Keratinocyte (primary cell): ENCODE measurements around the gene RNF149. TPM values are rescaled to one million over a fixed set of nuclear protein-coding genes. Genes with fewer than 3 reads are reported as not detected.

ENCODE experiments used
- DNase-seq: peaks from one replicate; pipeline ENCODE4 v3.0.0-alpha.2; 2011; ENCODE audit warnings: low read depth, missing footprints, low spot score
- FAIRE-seq: peaks from 2 replicates; lab custom pipeline; 2011; peaks lifted over from hg19 to GRCh38; lab: Jason Lieb, UNC
- H2AFZ ChIP-seq: 2 replicates; pipeline ENCODE4 v1.6.0; 2012; ENCODE audit warnings: low read length, control low read depth, inconsistent platforms; ENCODE audit not compliant: control insufficient read depth
- H3K27ac ChIP-seq: 2 replicates; pipeline ENCODE4 v1.5.1; 2011; ENCODE audit warnings: low read length; ENCODE audit not compliant: control insufficient read depth, insufficient read depth
- H3K27me3 ChIP-seq: 3 replicates; pipeline ENCODE4 v1.6.0; 2011; ENCODE audit warnings: low read length; ENCODE audit not compliant: control insufficient read depth, insufficient read depth; ENCODE audit errors: extremely low read depth
- H3K36me3 ChIP-seq, 2 experiments: 2 replicates in 1 of 2; 3 replicates in 1 of 2; pipeline ENCODE4 v1.5.1; 2011; ENCODE audit warnings: low read length in 2 of 2, mild to moderate bottlenecking in 1 of 2; ENCODE audit not compliant: control insufficient read depth in 2 of 2, insufficient read depth in 2 of 2; ENCODE audit errors: extremely low read depth in 1 of 2
- H3K4me1 ChIP-seq: 3 replicates; pipeline ENCODE4 v1.5.1; 2011; ENCODE audit warnings: low read length; ENCODE audit not compliant: control insufficient read depth, insufficient read depth; ENCODE audit errors: extremely low read depth
- H3K4me2 ChIP-seq: 3 replicates; pipeline ENCODE4 v1.6.0; 2011; ENCODE audit warnings: low read depth, low read length; ENCODE audit not compliant: control insufficient read depth, insufficient read depth; ENCODE audit errors: extremely low read depth
- H3K4me3 ChIP-seq, 3 experiments: fragments of 200-600 bp in 1 of 3; sonication (generic) in 1 of 3; 2 replicates in 2 of 3; 3 replicates in 1 of 3; pipeline ENCODE4 v1.5.1; 2011 to 2016; ENCODE audit warnings: low read length in 3 of 3, mild to moderate bottlenecking in 3 of 3, control low read depth in 2 of 3, inconsistent platforms in 1 of 3, low read depth in 1 of 3, mixed read lengths in 1 of 3, mixed run types in 1 of 3, moderate library complexity in 1 of 3; ENCODE audit not compliant: control insufficient read depth in 2 of 3, insufficient read depth in 2 of 3; ENCODE audit errors: extremely low read depth in 1 of 3
- H3K79me2 ChIP-seq: 2 replicates; pipeline ENCODE4 v1.6.0; 2012; ENCODE audit warnings: low read length; ENCODE audit not compliant: control insufficient read depth, insufficient read depth
- H3K9ac ChIP-seq: 3 replicates; pipeline ENCODE4 v1.6.0; 2011; ENCODE audit warnings: low read length; ENCODE audit not compliant: control insufficient read depth, insufficient read depth; ENCODE audit errors: extremely low read depth
- H3K9me1 ChIP-seq: 3 replicates; pipeline ENCODE4 v1.6.0; 2011; ENCODE audit warnings: low read length; ENCODE audit not compliant: control insufficient read depth, insufficient read depth; ENCODE audit errors: extremely low read depth
- H3K9me3 ChIP-seq: 2 replicates; pipeline ENCODE4 v1.5.1; 2012; ENCODE audit warnings: low read depth, low read length; ENCODE audit not compliant: control insufficient read depth
- H4K20me1 ChIP-seq: 3 replicates; pipeline ENCODE4 v1.6.0; 2011; ENCODE audit warnings: low read length; ENCODE audit not compliant: control insufficient read depth, insufficient read depth; ENCODE audit errors: extremely low read depth
- CTCF ChIP-seq, 3 experiments: IDR thresholded peaks in 1 of 3; conservative IDR thresholded peaks in 1 of 3; optimal IDR thresholded peaks in 1 of 3; 2 replicates in 2 of 3; 3 replicates in 1 of 3; pipeline versions ENCODE3 to v1.5.1; 2011; ENCODE audit warnings: low read length in 3 of 3, mild to moderate bottlenecking in 3 of 3, moderate library complexity in 2 of 3, control low read depth in 1 of 3, inconsistent platforms in 1 of 3; ENCODE audit not compliant: insufficient read depth in 2 of 3; ENCODE audit errors: extremely low read depth in 1 of 3
- EZH2 ChIP-seq: IDR thresholded peaks from one replicate; pipeline ENCODE4 v1.6.1; 2012; ENCODE audit warnings: inconsistent platforms, mild to moderate bottlenecking, low read length, moderate library complexity
- dilution Hi-C: fragments of 300-500 bp; cut with MboI; formaldehyde crosslinking; loops from one replicate; pipeline ENCODE4 v1.7.0; 2020; ENCODE audit warnings: low sequenced_read_pairs; ENCODE audit not compliant: extremely low pct_ligation_motif_present
- polyA plus RNA-seq, 5 experiments: library from polyadenylated mRNA; depleted of rRNA in 3 of 5; stranded (reverse) in 3 of 5; stranded (forward) in 1 of 5; unstranded in 1 of 5; fragments of >200 nt; gene quantifications; 1 replicate in 1 of 5; 2 replicates in 3 of 5; 3 replicates in 1 of 5; pipeline versions ENCODE4 v1.2.1 to v1.2.3, GENCODE V29; 2011 to 2012; ENCODE audit warnings: missing spikeins in 2 of 5, low read depth in 1 of 5, low replicate concordance in 1 of 5

RNF149 gene
- polyA plus RNA-seq, 1 donor (not counting 4 experiments of a cell fraction or from before 2014, with no cell fraction given): 68.0 TPM

- no peaks in the 10 kb centered on the region for H3K9me3 ChIP-seq
- H3K9me1 ChIP-seq: peaks cover 6% of the 10 kb centered on the region
- H3K79me2 ChIP-seq: peaks cover 98% of the 10 kb centered on the region
- H2AFZ ChIP-seq: no peak overlapping the region
- no peak overlapping the region for H3K27ac ChIP-seq
- H3K9ac ChIP-seq: no peak overlapping the region
- H3K4me2 ChIP-seq: no peak overlapping the region
- H4K20me1 ChIP-seq: peaks cover 42% of the 10 kb centered on the region
- TF ChIP-seq CTCF (optimal IDR thresholded peaks at IDR 0.05 in 1 of 3, IDR thresholded peaks at IDR 0.05 in 1 of 3, conservative IDR thresholded peaks at IDR 0.05 in 1 of 3; ENCODE audit: extremely low read depth in 1 of 3, insufficient read depth in 2 of 3, low read length in 3 of 3) (no peak), EZH2 (no peak)
- dilution Hi-C loops: no loop called here
- FAIRE-seq: no peak
- no peak for DNase-seq
- peaks cover 5 to 15% of the 10 kb centered on the region in 2 experiments for H3K36me3 ChIP-seq
- no peaks in the 10 kb centered on the region for H3K27me3 ChIP-seq
- peaks cover 18% of the 10 kb centered on the region for H3K4me1 ChIP-seq
- no peak overlapping the region for H3K4me3 ChIP-seq
Observed at GRCh38 chr2:101303688-101304087, 4.8 kb downstream of the RNF149 start.

- Histone ChIP-seq H3K36me3 (peaks cover 5 to 15% of the 10 kb centered on the region in 2 experiments), H3K4me1 (peaks cover 17% of the 10 kb centered on the region), H3K9ac (no peak overlapping the region), H3K9me1 (peaks cover 6% of the 10 kb centered on the region), H3K27me3 (no peaks in the 10 kb centered on the region), H3K79me2 (peaks cover 98% of the 10 kb centered on the region), H4K20me1 (peaks cover 39% of the 10 kb centered on the region), H3K4me3 (no peak overlapping the region), H3K9me3 (no peaks in the 10 kb centered on the region), H3K4me2 (no peak overlapping the region), H2AFZ (no peak overlapping the region), H3K27ac (no peak overlapping the region)
- dilution Hi-C loops: no loop called here
- FAIRE-seq (no peak), DNase-seq (no peak)
- TF ChIP-seq EZH2 (no peak), CTCF (optimal IDR thresholded peaks at IDR 0.05 in 1 of 3, IDR thresholded peaks at IDR 0.05 in 1 of 3, conservative IDR thresholded peaks at IDR 0.05 in 1 of 3; ENCODE audit: extremely low read depth in 1 of 3, insufficient read depth in 2 of 3, low read length in 3 of 3) (no peak)
Observed at GRCh38 chr2:101302016-101302415, 6.5 kb downstream of the RNF149 start.
